Left lung (tissue), 10 donors: ENCODE results near the gene CHCHD1. TPM values are rescaled to one million over a fixed set of nuclear protein-coding genes. Genes with fewer than 3 reads are reported as not detected.
A peak's percentile ranks its signal among the peaks of the same experiment; 100 is the strongest.
"Not testable (repeated sequence)": the region's sequence is repeated elsewhere in the genome, so short reads cannot be mapped to it uniquely, and the experiment has no call there.

ENCODE experiments used
- ATAC-seq: fragments of 200-7000 bp; cut with Tn5 transposase; one replicate; pipeline ENCODE4 v1.9.1; 2020; ENCODE audit warnings: moderate library complexity
- DNase-seq, 4 donors: peaks; one replicate each; pipeline ENCODE4 v3.0.0-alpha.2; 2013 to 2020
- H3K27ac ChIP-seq, 2 donors: fragments of 200-600 bp; sonication (generic) in 1 of 2; one replicate each; pipeline versions ENCODE4 v1.5.0 to v1.8.0; 2020 to 2021
- H3K27me3 ChIP-seq, 2 donors: fragments of 200-600 bp; sonication (generic) in 1 of 2; one replicate each; pipeline versions ENCODE4 v1.5.0 to v1.8.0; 2020 to 2021
- H3K36me3 ChIP-seq, 2 donors: fragments of 200-600 bp; sonication (generic) in 1 of 2; one replicate each; pipeline versions ENCODE4 v1.5.0 to v1.8.0; 2020 to 2021
- H3K4me1 ChIP-seq, 2 donors: fragments of 200-600 bp; one replicate each; pipeline ENCODE4 v1.8.0; 2021
- H3K4me3 ChIP-seq, 2 donors: fragments of 200-600 bp; sonication (generic) in 1 of 2; one replicate each; pipeline versions ENCODE4 v1.5.0 to v1.8.0; 2020 to 2021; ENCODE audit warnings: mild to moderate bottlenecking in 1 of 2
- H3K9me3 ChIP-seq, 2 donors: fragments of 200-600 bp; sonication (generic) in 1 of 2; one replicate each; pipeline versions ENCODE4 v1.5.0 to v1.8.0; 2020 to 2021
- intact Hi-C, 2 donors: fragments of 100-400 bp; cut with DNase I; formaldehyde crosslinking; loops; one replicate each; pipeline versions ENCODE4 v1.11.2 to v1.14.2; 2022
- polyA plus RNA-seq, 6 donors: library from polyadenylated mRNA; unstranded; fragments of 120-200 nt; gene quantifications; one replicate each; pipeline ENCODE4 v1.2.1, GENCODE V29; 2013; ENCODE audit not compliant: insufficient read length in 6 of 6
- total RNA-seq, 2 donors: library from RNA; stranded (reverse); fragmentation: NEBNext Ultra II Directional; extraction: Animal tissue kit (Norgen Biotek cat#: 25700); gene quantifications; one replicate each; pipeline ENCODE4 v1.2.1, GENCODE V29; 2021
- TF ChIP-seq, protein P1 (sequence below), 2 donors: fragments of 200-600 bp; sonication (generic) in 1 of 2; IDR thresholded peaks; one replicate each; pipeline versions ENCODE4 v1.5.0 to v1.8.0; 2021; ENCODE audit warnings: antibody characterized with exemption in 2 of 2
- donor health status: DM: no; HTN: yes; CAD: no.
- donor health status: DM: no; HTN: no; CAD: no.

Gene CHCHD1
- total and polyA plus RNA-seq, 8 donors = 24.8 to 41.5 (median 37.5) TPM

DNA sequence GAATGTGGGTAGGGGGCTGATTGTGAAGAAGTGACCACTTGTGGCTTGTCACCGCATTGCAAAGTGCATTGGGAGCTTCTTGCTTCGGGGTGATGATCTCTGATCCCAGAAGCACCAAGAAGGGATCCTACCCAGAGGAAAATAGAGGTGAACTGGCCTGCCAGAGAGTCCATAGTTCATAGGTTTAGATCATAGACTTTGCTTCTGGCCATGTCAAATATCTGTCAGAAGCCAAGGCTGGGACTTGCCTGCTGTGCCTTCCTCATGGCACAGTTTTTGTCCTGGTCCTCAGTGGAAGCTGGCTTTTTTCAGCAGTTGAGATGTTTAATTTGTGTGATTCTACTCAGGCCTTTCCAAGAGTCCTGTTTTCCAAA is 4.7 kb downstream of the CHCHD1 start:
- peaks cover 0 to 30% of the 10 kb centered on the region in 2 donors for H3K36me3 ChIP-seq
- H3K9me3 ChIP-seq = no peaks in the 10 kb centered on the region
- DNase-seq (no peak), ATAC-seq (no peak)
- TF ChIP-seq, protein P1, sequence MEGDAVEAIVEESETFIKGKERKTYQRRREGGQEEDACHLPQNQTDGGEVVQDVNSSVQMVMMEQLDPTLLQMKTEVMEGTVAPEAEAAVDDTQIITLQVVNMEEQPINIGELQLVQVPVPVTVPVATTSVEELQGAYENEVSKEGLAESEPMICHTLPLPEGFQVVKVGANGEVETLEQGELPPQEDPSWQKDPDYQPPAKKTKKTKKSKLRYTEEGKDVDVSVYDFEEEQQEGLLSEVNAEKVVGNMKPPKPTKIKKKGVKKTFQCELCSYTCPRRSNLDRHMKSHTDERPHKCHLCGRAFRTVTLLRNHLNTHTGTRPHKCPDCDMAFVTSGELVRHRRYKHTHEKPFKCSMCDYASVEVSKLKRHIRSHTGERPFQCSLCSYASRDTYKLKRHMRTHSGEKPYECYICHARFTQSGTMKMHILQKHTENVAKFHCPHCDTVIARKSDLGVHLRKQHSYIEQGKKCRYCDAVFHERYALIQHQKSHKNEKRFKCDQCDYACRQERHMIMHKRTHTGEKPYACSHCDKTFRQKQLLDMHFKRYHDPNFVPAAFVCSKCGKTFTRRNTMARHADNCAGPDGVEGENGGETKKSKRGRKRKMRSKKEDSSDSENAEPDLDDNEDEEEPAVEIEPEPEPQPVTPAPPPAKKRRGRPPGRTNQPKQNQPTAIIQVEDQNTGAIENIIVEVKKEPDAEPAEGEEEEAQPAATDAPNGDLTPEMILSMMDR (IDR thresholded peaks at IDR 0.05) = no peak
- intact Hi-C loops = no loop called here
- peak overlapping the region; percentile 77 to 94 for H3K4me3 ChIP-seq
- peaks cover 22 to 54% of the 10 kb centered on the region in 2 donors for H3K4me1 ChIP-seq
- H3K27me3 ChIP-seq = no peaks in the 10 kb centered on the region
- H3K27ac ChIP-seq = peak overlapping the region; percentile 87 to 94

- DNase-seq, ATAC-seq, intact Hi-C loops, H3K9me3 ChIP-seq, H3K27me3 ChIP-seq, H3K27ac ChIP-seq: not testable (repeated sequence)
- H3K4me3 ChIP-seq = peak overlapping the region in 1 of 2 donors; percentile 94
- H3K4me1 ChIP-seq = peaks cover 22 to 54% of the 10 kb centered on the region in 2 donors
- peaks cover 0 to 37% of the 10 kb centered on the region in 2 donors for H3K36me3 ChIP-seq
These were observed 5.4 kb downstream of the CHCHD1 start for GRCh38 chr10:73787031-73787800.

DNA sequence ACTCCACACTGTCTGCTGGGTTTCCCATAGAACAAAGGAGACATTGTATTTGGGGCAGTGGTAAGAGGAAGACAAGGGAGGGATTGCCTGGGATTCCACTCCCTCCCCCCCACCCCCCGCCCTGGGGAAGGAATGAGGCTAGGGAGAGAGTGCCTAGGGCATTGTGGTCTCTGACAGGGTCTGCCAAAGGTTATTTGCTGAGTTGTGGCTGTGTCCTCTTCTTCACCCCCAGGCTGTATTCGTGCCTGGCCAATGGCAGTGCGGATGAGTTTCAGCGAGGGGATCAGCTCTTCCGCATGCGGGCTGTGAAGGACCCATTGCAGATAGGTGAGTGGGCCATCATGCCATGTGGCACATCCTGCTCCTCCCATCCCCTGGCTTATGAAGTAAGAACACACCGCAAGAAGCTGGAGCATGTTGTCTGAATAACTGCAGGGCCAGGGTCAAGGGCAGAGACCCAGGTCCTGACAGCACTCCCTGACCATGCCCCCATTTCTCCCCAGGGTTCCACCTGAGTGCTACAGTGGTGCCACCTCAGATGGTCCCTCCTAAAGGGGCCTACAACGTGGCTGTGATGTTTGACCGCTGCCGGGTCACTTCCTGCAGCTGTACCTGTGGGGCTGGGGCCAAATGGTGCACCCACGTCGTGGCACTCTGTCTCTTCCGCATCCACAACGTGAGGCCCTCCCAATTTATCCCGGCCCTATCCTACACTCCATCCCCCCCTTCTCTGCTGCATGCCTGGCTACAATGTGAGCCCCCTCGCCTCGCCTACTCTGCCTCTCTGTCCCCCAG is 7.2 kb downstream of the CHCHD1 start:
- Histone ChIP-seq H3K4me1 (peaks cover 16 to 36% of the 10 kb centered on the region in 2 donors), H3K27ac (no peak overlapping the region), H3K9me3 (no peaks in the 10 kb centered on the region), H3K4me3 (no peak overlapping the region), H3K27me3 (no peaks in the 10 kb centered on the region), H3K36me3 (peaks cover 0 to 55% of the 10 kb centered on the region in 2 donors)
- DNase-seq = no peak
- ATAC-seq = no peak
- intact Hi-C loops = no loop called here
- TF ChIP-seq, protein P1 (IDR thresholded peaks at IDR 0.05) = no peak

DNA sequence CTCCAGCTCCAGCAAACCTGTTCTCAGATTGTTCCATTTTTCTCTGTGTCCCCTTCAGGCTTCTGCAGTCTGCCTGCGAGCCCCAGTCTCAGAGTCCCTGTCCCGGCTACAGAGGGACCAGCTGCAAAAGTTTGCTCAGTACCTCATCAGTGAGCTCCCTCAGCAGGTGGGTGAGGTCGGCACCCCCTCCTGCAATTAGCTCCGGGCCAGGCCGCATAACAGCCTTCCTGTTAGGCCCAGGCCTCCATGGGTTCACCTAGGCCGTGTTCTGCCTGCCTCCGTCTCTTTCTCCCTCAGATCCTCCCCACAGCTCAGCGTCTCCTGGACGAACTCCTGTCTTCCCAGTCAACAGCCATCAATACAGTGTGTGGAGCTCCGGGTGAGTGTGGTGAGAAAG is 7.8 kb downstream of the CHCHD1 start:
- intact Hi-C loops = no loop called here
- peaks cover 16 to 30% of the 10 kb centered on the region in 2 donors for H3K4me1 ChIP-seq
- H3K27me3 ChIP-seq = no peaks in the 10 kb centered on the region
- no peak for ATAC-seq
- no peak overlapping the region for H3K27ac ChIP-seq
- no peak for DNase-seq
- no peaks in the 10 kb centered on the region for H3K9me3 ChIP-seq
- peaks cover 0 to 61% of the 10 kb centered on the region in 2 donors for H3K36me3 ChIP-seq
- TF ChIP-seq, protein P1 (IDR thresholded peaks at IDR 0.05) = no peak
- no peak overlapping the region for H3K4me3 ChIP-seq

DNA sequence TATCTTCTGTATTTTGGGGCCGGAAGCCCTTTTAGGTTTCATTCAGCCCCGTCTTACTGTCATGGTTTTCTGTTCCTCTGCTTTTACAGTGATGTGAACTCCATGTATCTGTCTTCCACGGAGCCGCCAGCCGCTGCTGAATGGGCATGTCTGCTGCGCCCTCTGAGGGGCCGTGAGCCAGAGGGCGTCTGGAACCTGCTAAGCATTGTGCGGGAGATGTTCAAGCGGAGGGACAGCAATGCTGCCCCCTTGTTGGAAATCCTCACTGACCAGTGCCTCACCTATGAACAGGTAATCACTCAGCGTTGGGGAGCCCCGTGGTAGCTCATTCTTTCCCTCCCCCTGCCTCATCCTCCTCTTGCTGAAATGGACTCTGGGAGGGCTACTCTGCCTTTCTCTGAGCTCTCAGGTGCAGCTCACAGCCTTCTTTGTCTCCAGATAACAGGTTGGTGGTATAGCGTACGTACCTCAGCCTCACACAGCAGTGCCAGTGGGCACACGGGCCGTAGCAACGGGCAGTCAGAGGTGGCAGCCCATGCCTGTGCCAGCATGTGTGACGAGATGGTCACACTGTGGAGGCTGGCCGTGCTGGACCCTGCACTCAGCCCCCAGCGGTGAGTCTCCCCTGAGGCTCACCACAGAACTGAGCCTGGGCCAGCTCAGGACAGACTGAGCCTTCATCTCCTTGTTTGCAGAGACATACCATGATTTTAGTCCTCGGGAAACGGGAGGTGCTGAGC is 9.2 kb downstream of the CHCHD1 start:
- Histone ChIP-seq H3K27me3 (no peaks in the 10 kb centered on the region), H3K4me1 (peaks cover 16 to 26% of the 10 kb centered on the region in 2 donors), H3K27ac (no peak overlapping the region), H3K36me3 (peaks cover 0 to 75% of the 10 kb centered on the region in 2 donors), H3K4me3 (no peak overlapping the region), H3K9me3 (no peaks in the 10 kb centered on the region)
- DNase-seq (no peak), ATAC-seq (no peak)
- intact Hi-C loops = no loop called here
- TF ChIP-seq, protein P1 (IDR thresholded peaks at IDR 0.05) = no peak
